Activated CD4-positive, alpha-beta memory T cell treated with anti-CD3 and anti-CD28 coated beads, Interleukin-2, amount 10 ng/mL, durations not matched to agents 7 days and 5 days (primary cell): Measurements from ENCODE around the gene SIAH2. TPM values are rescaled to one million over a fixed set of nuclear protein-coding genes. Genes with fewer than 3 reads are reported as not detected.

ENCODE experiments used
- CTCF ChIA-PET: fragments of 350-600 bp; sonication (Branson Sonifier 250); formaldehyde crosslinking; loops from one replicate; lab custom pipeline; 2021; ENCODE audit warnings: antibody characterized with exemption, inconsistent platforms; lab: Charles Lee
- POLR2A ChIA-PET: fragments of 350-600 bp; sonication (Branson Sonifier 250); formaldehyde crosslinking; loops from one replicate; lab custom pipeline; 2021; ENCODE audit warnings: antibody characterized with exemption; lab: Charles Lee
- DNase-seq: peaks from one replicate; pipeline ENCODE4 v3.0.0-alpha.2; 2020
- H3K27ac Mint-ChIP-seq: one replicate; pipeline ENCODE4 v1.8.0; 2021; ENCODE audit warnings: mild to moderate bottlenecking, mixed read lengths
- H3K27me3 Mint-ChIP-seq: one replicate; pipeline ENCODE4 v1.8.0; 2021; ENCODE audit warnings: mixed read lengths
- H3K36me3 Mint-ChIP-seq: one replicate; pipeline ENCODE4 v1.8.0; 2021; ENCODE audit warnings: low read depth, mixed read lengths
- H3K4me1 Mint-ChIP-seq: one replicate; pipeline ENCODE4 v1.8.0; 2021; ENCODE audit warnings: mixed read lengths
- H3K4me3 Mint-ChIP-seq: one replicate; pipeline ENCODE4 v1.8.0; 2021; ENCODE audit warnings: mild to moderate bottlenecking, mixed read lengths
- H3K9me3 Mint-ChIP-seq: one replicate; pipeline ENCODE4 v1.8.0; 2021; ENCODE audit warnings: mixed read lengths
- total RNA-seq, 2 experiments: library from RNA; stranded (reverse); gene quantifications; one replicate each; pipeline ENCODE4 v1.2.3, GENCODE V29; 2021

SIAH2 gene
- total RNA-seq, 2 experiments from 2014 or later: 42.5 to 44.9 TPM

DNA sequence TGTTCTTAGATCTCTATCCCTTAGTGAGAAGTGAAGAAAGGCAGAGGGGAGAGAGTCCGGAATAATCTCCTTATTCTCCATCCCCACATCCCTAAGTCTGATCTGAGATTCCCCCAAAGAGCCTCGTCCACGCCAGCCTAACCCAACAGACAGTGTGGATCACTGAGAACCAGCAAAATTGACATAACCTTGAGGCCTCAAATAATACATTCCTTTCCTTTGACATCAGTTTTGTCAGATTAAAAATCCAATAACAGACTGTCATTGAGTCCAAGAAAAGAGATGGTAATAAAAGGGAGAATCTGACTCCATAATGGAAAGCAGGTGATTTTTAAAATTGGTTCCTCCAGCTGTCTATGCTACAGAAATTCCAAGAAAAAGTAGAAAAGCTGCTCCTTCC is 7.7 kb upstream of the SIAH2 start:
- ChIA-PET CTCF (interaction anchor here (1.7 kb wide), 1 partner anchor 17 kb away, joined by 6 read pairs; no protein-coding TSS in a partner anchor), POLR2A (interaction anchor here (1.7 kb wide), 1 partner anchor 8 kb away, joined by 14 read pairs; the partner anchor contains the start of gene SIAH2)
- Mint-ChIP-seq H3K36me3 (no peaks in the 10 kb centered on the region), H3K27me3 (no peaks in the 10 kb centered on the region), H3K27ac (no peak overlapping the region), H3K4me1 (peaks cover 11% of the 10 kb centered on the region), H3K9me3 (no peaks in the 10 kb centered on the region), H3K4me3 (no peak overlapping the region)
- no peak for DNase-seq

DNA sequence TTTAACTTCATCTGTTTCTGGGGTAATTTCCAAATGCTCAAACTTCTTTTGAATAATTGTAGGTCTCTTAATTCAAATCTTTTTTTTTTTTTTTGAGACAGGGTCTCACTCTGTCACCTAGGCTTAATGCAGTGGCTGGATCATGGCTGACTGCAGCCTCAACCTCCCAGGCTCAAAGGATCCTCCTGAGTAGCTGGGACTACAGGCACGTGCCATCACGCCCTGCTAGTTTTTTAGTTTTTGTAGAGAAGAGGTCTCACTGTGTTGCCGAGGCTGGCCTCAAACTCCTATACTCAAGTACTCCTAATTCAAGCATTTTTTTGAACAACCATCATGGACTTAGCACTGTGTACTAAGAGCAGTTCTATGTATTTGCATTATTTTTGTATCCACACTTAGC is 3.8 kb upstream of the SIAH2 start:
- H3K27me3 Mint-ChIP-seq: no peaks in the 10 kb centered on the region

DNA sequence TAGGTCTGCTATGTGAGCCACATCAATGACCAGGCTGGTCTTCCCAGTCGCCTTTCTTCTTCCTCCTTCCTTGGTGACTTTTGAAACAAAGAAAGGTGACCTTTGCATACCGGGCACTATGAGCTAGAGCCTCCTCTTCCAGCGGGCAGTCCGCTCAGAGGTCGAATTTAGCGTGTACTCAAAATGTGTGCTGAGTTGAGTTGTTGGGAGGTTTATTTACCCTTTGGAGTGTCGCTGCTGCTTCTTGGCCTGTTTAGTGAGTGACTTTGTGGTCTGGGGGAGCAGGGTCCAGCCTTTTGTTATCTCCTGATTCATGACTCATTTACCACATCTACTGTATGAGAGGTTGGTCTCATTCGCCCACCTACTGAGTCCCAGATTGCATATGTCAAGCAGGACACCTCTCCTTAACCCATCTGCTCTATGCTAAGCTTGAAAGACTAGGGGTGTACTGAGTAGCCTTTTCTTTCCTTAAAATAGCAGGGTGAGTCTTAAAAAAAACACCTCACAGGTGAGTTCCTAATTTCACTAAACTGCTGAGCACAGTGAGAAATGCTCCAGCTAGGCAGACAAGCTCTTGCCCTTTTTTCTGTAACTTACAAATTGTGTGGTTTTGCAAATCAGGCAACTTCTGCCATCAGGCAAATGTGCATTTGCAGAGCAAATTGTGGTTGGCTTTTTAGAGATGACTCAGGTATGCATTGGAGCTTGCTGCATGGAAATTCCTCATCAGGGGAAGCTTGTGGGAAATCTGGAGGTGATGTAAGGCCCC is 3.2 kb upstream of the SIAH2 start:
- no peaks in the 10 kb centered on the region for H3K9me3 Mint-ChIP-seq
- DNase-seq: no peak
- peaks cover 7% of the 10 kb centered on the region for H3K36me3 Mint-ChIP-seq
- ChIA-PET POLR2A (interaction anchor here (1.2 to 8.3 kb wide), 6 partner anchors 9 to 357 kb away, joined by 3 to 109 read pairs (median 30); partner anchors contain the start of genes SERP1 and TSC22D2), CTCF (interaction anchor here (0.9 to 5.1 kb wide), 2 partner anchors 20 to 44 kb away, joined by 3 to 28 read pairs; no protein-coding TSS in a partner anchor)
- no peak overlapping the region for H3K4me3 Mint-ChIP-seq
- H3K4me1 Mint-ChIP-seq: peaks cover 30% of the 10 kb centered on the region
- H3K27me3 Mint-ChIP-seq: no peaks in the 10 kb centered on the region
- no peak overlapping the region for H3K27ac Mint-ChIP-seq

More for the DNA sequence above, 3.8 kb upstream of the SIAH2 start:
- Mint-ChIP-seq H3K36me3 (peaks cover 2% of the 10 kb centered on the region), H3K4me1 (peaks cover 30% of the 10 kb centered on the region), H3K27ac (no peak overlapping the region), H3K9me3 (no peaks in the 10 kb centered on the region), H3K4me3 (no peak overlapping the region)
- DNase-seq: no peak
- ChIA-PET POLR2A (interaction anchor here (0.7 to 8.3 kb wide), 6 partner anchors 19 to 408 kb away, joined by 3 to 109 read pairs (median 5); partner anchors contain the start of genes SERP1 and TSC22D2), CTCF (interaction anchor here (0.9 to 5.1 kb wide), 3 partner anchors 20 to 45 kb away, joined by 3 to 28 read pairs (median 8); no protein-coding TSS in a partner anchor)

DNA sequence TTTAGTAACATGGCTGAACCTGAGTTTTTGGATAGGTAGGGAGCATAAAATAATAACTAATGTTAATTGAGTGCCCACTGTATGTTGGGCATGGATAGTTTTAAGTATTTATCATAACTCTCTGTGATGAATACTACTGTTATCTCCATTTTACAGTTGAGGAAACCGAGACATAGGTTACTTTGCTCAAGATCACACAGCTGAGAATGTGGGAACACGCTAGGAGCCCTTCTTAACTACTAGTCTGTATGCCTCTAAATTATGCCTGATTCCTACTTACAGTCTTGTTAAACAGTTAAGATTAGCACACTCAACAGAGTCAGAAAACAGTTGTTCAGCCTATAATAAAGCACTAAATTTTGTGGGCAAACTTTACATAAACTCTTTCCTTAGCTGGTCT is 2.0 kb upstream of the SIAH2 start:
- no peaks in the 10 kb centered on the region for H3K27me3 Mint-ChIP-seq
- no peaks in the 10 kb centered on the region for H3K9me3 Mint-ChIP-seq
- H3K4me1 Mint-ChIP-seq: peaks cover 32% of the 10 kb centered on the region
- peak overlapping the region; percentile 97 for H3K4me3 Mint-ChIP-seq
- H3K27ac Mint-ChIP-seq: peak overlapping the region; percentile 100
- DNase-seq: no peak
- CTCF ChIA-PET: interaction anchor here (1.6 to 5.1 kb wide), 5 partner anchors 12 to 62 kb away, joined by 4 to 29 read pairs (median 12); partner anchors contain the start of gene ERICH6
- POLR2A ChIA-PET: interaction anchor here (1.1 to 8.3 kb wide), 16 partner anchors 10 to 437 kb away, joined by 3 to 156 read pairs (median 40); partner anchors contain the start of genes EIF2A, ERICH6, GPR171 and SELENOT
- peaks cover 17% of the 10 kb centered on the region for H3K36me3 Mint-ChIP-seq

DNA sequence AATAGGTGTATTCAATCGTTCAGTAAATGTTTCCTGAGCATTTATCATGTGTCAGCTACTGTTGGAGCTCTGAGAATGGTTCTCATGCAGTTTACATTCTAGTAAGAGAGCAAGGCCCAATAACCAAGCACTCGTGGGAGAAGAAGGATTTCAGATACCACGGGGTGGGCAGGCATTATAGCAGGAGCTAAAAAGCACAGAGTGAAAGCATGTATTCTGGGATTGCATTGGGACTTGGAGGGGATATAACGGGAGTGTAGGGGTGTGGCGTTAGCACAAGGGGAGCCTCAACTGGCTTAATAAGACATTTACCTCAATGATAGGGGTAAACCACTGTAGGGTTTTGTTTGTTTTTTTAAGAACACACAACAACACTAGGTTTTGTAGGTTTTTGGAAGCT is 1.6 kb upstream of the SIAH2 start:
- Mint-ChIP-seq H3K4me3 (peak overlapping the region; percentile 97), H3K4me1 (peaks cover 36% of the 10 kb centered on the region), H3K9me3 (no peaks in the 10 kb centered on the region), H3K27me3 (no peaks in the 10 kb centered on the region), H3K36me3 (peaks cover 20% of the 10 kb centered on the region), H3K27ac (peak overlapping the region; percentile 100)
- DNase-seq: no peak
- CTCF ChIA-PET: interaction anchor here (0.8 to 5.1 kb wide), 11 partner anchors 13 to 355 kb away, joined by 3 to 29 read pairs (median 4); partner anchors contain the start of gene ERICH6
- POLR2A ChIA-PET: interaction anchor here (0.6 to 8.3 kb wide), 26 partner anchors 10 to 441 kb away, joined by 3 to 156 read pairs (median 10); partner anchors contain the start of genes EIF2A, ERICH6, GPR171 and MED12L

DNA sequence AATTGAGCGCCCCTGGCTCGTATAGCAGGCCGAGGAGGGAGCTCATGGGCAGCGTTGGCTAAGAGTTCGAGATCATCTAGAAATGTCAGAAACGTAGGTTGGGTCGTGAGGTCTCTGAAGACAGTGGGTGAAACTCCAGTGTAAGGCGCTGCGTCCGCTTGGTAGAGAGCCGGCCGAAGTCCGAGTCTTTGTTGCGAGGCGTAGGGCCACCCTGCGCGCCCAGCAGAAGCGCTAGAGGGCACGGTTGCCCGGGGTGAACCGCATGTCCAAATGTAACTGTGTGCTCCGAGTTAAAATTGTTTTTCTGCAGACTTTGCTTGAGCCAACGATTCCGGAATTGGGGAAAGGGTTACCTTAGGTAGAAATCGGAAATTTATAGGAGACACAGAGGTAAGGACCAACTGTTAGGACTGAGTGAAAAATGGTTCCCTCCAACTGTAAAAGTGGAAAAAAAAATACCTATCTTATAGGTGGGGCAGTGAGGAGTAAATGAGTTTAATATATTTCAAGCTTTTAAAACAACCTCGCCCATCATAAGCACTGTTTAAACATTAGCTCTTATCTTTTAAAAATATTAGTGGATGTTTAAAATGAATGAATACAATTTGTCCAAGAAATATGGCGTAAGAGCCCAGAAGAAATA is 993 bp upstream of the SIAH2 start:
- Mint-ChIP-seq H3K27ac (peak overlapping the region; percentile 100), H3K9me3 (no peaks in the 10 kb centered on the region), H3K27me3 (no peaks in the 10 kb centered on the region), H3K4me3 (peak overlapping the region; percentile 97), H3K36me3 (peaks cover 26% of the 10 kb centered on the region), H3K4me1 (peaks cover 42% of the 10 kb centered on the region)
- CTCF ChIA-PET: interaction anchor here (0.6 to 5.1 kb wide), 19 partner anchors 9 to 387 kb away, joined by 3 to 29 read pairs (median 4); partner anchors contain the start of gene ERICH6
- DNase-seq: peak; percentile 63
- POLR2A ChIA-PET: interaction anchor here (0.6 to 8.3 kb wide), 54 partner anchors 7 to 1505 kb away, joined by 3 to 156 read pairs (median 7); partner anchors contain the start of genes EIF2A, ERICH6, GPR171 and MBNL1

DNA sequence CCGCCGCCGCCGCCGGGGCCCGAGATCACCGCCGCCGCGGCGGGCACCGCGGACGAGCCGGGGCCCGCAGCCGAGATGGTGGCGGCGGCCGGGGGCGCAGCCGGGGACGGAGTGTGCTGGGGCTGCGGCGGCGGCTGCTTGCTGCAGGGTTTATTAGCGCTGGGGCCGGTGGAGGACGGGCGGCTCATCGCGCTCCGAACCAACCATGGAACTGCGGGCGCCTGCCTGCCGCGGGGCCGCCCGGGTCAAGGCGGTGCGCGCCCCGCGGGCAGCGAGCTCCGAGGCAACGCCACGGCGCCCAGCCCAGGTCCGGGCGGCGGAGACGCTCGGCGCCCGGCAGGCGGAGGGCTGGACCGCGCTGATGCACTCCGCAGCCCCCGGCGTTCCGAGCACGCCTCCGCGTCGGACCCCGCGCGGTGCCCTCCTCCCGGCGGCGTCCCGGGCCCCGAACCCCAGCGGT is 277 bp downstream of the SIAH2 start:
- CTCF ChIA-PET: interaction anchor here (0.9 to 5.1 kb wide), 13 partner anchors 8 to 354 kb away, joined by 3 to 29 read pairs (median 4); partner anchors contain the start of genes ERICH6 and SELENOT
- DNase-seq: no peak
- POLR2A ChIA-PET: interaction anchor here (0.8 to 8.3 kb wide), 43 partner anchors 8 to 1506 kb away, joined by 3 to 156 read pairs (median 9); partner anchors contain the start of genes EIF2A, ERICH6, GPR171 and MBNL1
- Mint-ChIP-seq H3K9me3 (no peaks in the 10 kb centered on the region), H3K4me1 (peaks cover 51% of the 10 kb centered on the region), H3K4me3 (peak overlapping the region; percentile 97), H3K36me3 (peaks cover 35% of the 10 kb centered on the region), H3K27me3 (no peaks in the 10 kb centered on the region), H3K27ac (peak overlapping the region; percentile 100)

DNA sequence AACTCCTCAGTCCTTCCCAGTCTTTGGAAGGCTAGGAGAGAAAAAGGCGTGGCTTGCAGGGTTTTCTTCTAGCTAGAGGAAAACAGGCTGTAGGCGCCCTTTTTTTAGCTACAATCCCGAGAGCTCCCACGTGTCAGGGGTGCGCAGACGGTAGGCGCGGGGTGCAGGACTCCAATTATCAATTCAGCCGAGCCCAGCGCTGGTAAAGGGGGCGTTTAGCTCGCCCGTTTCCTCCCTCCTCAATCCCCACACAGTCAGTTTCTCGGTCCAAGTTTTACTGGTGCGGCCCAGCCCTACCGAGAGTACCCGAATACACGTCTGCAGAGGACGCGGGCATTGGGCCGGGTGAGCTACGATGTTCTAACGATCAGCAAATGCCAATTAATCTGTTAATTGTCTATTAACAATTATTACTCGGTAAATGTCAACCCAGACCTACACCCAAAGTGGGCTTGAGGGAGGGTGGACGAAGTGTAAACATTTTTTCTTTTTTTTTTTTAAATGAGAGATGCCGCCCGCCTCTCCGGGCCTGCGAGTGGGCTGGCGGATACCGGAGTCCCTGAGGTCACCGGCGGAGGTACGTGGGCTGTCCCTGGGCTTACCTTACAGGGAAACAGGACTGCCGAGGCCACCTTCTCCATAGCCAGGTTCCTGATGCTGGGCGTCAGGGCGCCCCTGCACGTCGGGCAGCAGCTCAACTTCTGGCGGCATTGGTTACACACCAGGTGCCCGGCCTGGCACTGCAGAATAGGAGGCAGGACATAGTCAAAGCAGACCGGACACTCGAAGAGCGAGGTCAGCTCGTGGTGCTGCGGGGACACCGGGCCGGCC is 923 bp downstream of the SIAH2 start:
- CTCF ChIA-PET: interaction anchor here (0.6 to 3.4 kb wide), 14 partner anchors 15 to 352 kb away, joined by 3 to 29 read pairs (median 3); partner anchors contain the start of genes EIF2A, ERICH6, SELENOT and SERP1
- peaks cover 41% of the 10 kb centered on the region for H3K36me3 Mint-ChIP-seq
- POLR2A ChIA-PET: interaction anchor here (0.7 to 8.3 kb wide), 32 partner anchors 9 to 448 kb away, joined by 3 to 156 read pairs (median 10); partner anchors contain the start of genes EIF2A, ERICH6, GPR171 and MED12L
- peak overlapping the region; percentile 88 for H3K4me3 Mint-ChIP-seq
- no peaks in the 10 kb centered on the region for H3K9me3 Mint-ChIP-seq
- peak overlapping the region; percentile 99 for H3K27ac Mint-ChIP-seq
- DNase-seq: peak; percentile 51
- peaks cover 58% of the 10 kb centered on the region for H3K4me1 Mint-ChIP-seq
- no peaks in the 10 kb centered on the region for H3K27me3 Mint-ChIP-seq

DNA sequence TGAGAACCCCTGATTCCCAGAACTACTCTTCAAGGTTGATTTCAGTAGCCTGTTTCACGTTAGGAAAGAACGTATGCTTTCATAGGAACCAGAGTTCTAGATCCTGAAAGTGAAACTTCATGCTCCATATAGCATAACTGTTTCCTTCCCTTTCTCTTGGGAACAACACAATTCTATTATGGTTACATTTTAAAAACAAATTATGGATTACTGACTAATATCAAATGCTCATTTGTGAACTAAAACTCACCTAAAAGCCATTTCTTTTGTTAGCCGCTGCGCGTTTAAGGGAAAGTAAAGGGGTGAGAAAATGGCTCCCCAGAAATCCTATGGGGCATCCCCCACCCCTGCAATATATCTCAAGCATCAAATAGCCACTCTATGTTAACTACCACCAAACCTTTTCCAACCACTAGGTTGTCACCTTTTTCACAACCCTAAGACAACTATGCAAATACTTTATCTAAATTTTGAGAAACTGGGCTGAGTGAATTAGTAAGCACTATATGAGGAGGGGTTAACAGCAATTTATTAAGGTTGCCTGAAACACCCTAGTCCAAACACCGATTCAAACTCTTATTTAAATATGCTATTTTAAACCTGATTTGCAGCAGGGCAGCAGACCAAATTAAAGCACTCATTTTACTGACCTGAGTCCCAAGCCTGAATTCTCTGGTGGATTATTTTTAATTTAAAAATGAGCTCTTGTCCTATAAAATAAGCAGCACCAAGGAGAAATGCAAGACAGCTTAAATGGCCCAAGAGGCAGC is 2.4 kb downstream of the SIAH2 start:
- H3K27me3 Mint-ChIP-seq: no peaks in the 10 kb centered on the region
- POLR2A ChIA-PET: interaction anchor here (0.9 to 8.3 kb wide), 15 partner anchors 8 to 441 kb away, joined by 4 to 156 read pairs (median 39); partner anchors contain the start of genes EIF2A, ERICH6, GPR171 and SELENOT
- peaks cover 56% of the 10 kb centered on the region for H3K36me3 Mint-ChIP-seq
- peaks cover 59% of the 10 kb centered on the region for H3K4me1 Mint-ChIP-seq
- H3K27ac Mint-ChIP-seq: peak overlapping the region; percentile 99
- H3K4me3 Mint-ChIP-seq: peak overlapping the region; percentile 88
- DNase-seq: no peak
- H3K9me3 Mint-ChIP-seq: no peaks in the 10 kb centered on the region
- CTCF ChIA-PET: interaction anchor here (1.0 to 2.4 kb wide), 5 partner anchors 13 to 80 kb away, joined by 3 to 12 read pairs (median 4); no protein-coding TSS in a partner anchor

DNA sequence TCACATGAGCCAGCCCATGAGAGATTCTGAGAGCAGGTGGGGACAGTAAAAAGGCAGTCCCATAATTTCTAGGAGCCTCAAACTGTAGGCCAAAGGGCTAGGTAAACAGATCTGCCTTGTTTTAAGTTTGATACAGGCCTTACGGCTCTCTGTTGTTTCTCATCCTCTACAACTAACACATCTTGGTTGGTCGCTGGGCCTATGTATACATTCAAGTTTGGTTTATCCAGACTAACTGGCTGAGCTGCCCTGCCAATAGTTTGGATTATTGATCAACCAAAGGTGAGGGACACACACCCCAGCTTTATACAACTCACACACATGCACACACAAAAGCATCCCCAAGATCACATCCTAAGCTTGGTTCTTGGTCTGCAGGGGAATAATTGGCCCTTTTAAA is 3.0 kb downstream of the SIAH2 start:
- no peak for DNase-seq
- H3K4me3 Mint-ChIP-seq: peak overlapping the region; percentile 88
- ChIA-PET CTCF (interaction anchor here (0.7 to 2.4 kb wide), 4 partner anchors 28 to 468 kb away, joined by 3 to 12 read pairs (median 3); no protein-coding TSS in a partner anchor), POLR2A (interaction anchor here (0.9 to 8.3 kb wide), 11 partner anchors 8 to 441 kb away, joined by 3 to 156 read pairs (median 9); partner anchors contain the start of genes EIF2A, SELENOT, SERP1 and TSC22D2)
- peaks cover 60% of the 10 kb centered on the region for H3K36me3 Mint-ChIP-seq
- peak overlapping the region; percentile 99 for H3K27ac Mint-ChIP-seq
- H3K9me3 Mint-ChIP-seq: no peaks in the 10 kb centered on the region
- H3K4me1 Mint-ChIP-seq: peaks cover 55% of the 10 kb centered on the region
- no peaks in the 10 kb centered on the region for H3K27me3 Mint-ChIP-seq
